K562 (cell line): ENCODE results near the gene LMCD1. TPM values are rescaled to one million over a fixed set of nuclear protein-coding genes. Genes with fewer than 3 reads are reported as not detected.

Source experiments
- CBX3 ChIP-seq, 2 experiments: IDR thresholded peaks; 1 replicate in 1 of 2; 2 replicates in 1 of 2; pipeline ENCODE4 v1.6.1; 2012; ENCODE audit warnings: inconsistent platforms in 2 of 2, low read length in 2 of 2, borderline replicate concordance in 1 of 2, control low read depth in 1 of 2
- CREB3L1 ChIP-seq: fragments of 450-650 bp; IDR thresholded peaks from 2 replicates; pipeline ENCODE4 v1.6.1; 2014; ENCODE audit warnings: low read depth, mild to moderate bottlenecking, moderate library complexity, borderline replicate concordance
- FOXM1 ChIP-seq, 2 experiments: fragments of 450-650 bp in 1 of 2; sonication (generic) in 1 of 2; formaldehyde crosslinking in 1 of 2; IDR thresholded peaks; 2 replicates each; pipeline versions ENCODE4 v1.6.1 to v1.9.0; 2017 to 2022; ENCODE audit warnings: low read depth in 2 of 2, mild to moderate bottlenecking in 2 of 2, missing genetic modification reagents in 1 of 2, moderate library complexity in 1 of 2
- KAT7 ChIP-seq: sonication (generic); formaldehyde crosslinking; IDR thresholded peaks from 2 replicates; pipeline ENCODE4 v1.8.0; 2022; ENCODE audit warnings: missing genetic modification reagents, mild to moderate bottlenecking, borderline replicate concordance
- KLF6 ChIP-seq: fragments of 250-450 bp; sonication (Bioruptor Pico); IDR thresholded peaks from 2 replicates; pipeline ENCODE4 v1.4.0; 2020; ENCODE audit warnings: mild to moderate bottlenecking, moderate library complexity, borderline replicate concordance
- MNT ChIP-seq, 2 experiments: fragments of 450-650 bp; conservative IDR thresholded peaks; 2 replicates each; pipeline ENCODE4 v1.6.1; 2017; ENCODE audit warnings: mild to moderate bottlenecking in 2 of 2, moderate library complexity in 2 of 2
- NRF1 ChIP-seq, 2 experiments: fragments of 450-650 bp; IDR thresholded peaks in 1 of 2; conservative IDR thresholded peaks in 1 of 2; 2 replicates each; pipeline ENCODE4 v1.6.1; 2014; ENCODE audit warnings: mild to moderate bottlenecking in 2 of 2
- PHF8 ChIP-seq: fragments of 200-600 bp; sonication (generic); IDR thresholded peaks from 2 replicates; pipeline ENCODE4 v1.6.1; 2012; ENCODE audit warnings: mixed run types, mild to moderate bottlenecking, inconsistent platforms, low read length, moderate library complexity, borderline replicate concordance
- RBM15 ChIP-seq: fragments of 200-400 bp; formaldehyde crosslinking; IDR thresholded peaks from 2 replicates; pipeline ENCODE4 v1.6.1; 2018; ENCODE audit warnings: mild to moderate bottlenecking, low read length, moderate library complexity; ENCODE audit not compliant: insufficient read depth
- SIN3B ChIP-seq: fragments of 450-650 bp; IDR thresholded peaks from 2 replicates; pipeline ENCODE4 v1.6.1; 2017; ENCODE audit warnings: low read depth, mild to moderate bottlenecking, moderate library complexity
- SMC3 ChIP-seq: conservative IDR thresholded peaks from 2 replicates; pipeline ENCODE4 v1.6.1; 2011; ENCODE audit warnings: low read depth, low read length, improper control_type of control experiment; ENCODE audit not compliant: insufficient read depth
- YY1 ChIP-seq, 3 experiments: IDR thresholded peaks; 2 replicates each; pipeline ENCODE4 v1.6.1; 2011; ENCODE audit warnings: low read length in 2 of 3, mild to moderate bottlenecking in 2 of 3, moderate library complexity in 2 of 3, borderline replicate concordance in 1 of 3, control low read depth in 1 of 3, low read depth in 1 of 3; ENCODE audit not compliant: insufficient read depth in 3 of 3, insufficient replicate concordance in 2 of 3, control insufficient read depth in 1 of 3, insufficient read length in 1 of 3; ENCODE audit errors: extremely low read depth in 1 of 3
- ZNF408 ChIP-seq: fragments of 250-450 bp; sonication (Bioruptor Pico); IDR thresholded peaks from 2 replicates; pipeline ENCODE4 v1.4.0; 2020; ENCODE audit warnings: low read depth, mild to moderate bottlenecking, moderate library complexity
- ZNF717 ChIP-seq: fragments of 250-450 bp; sonication (Bioruptor Pico); IDR thresholded peaks from 2 replicates; pipeline ENCODE4 v1.5.0; 2021
- polyA plus RNA-seq, 8 experiments: library from polyadenylated mRNA; depleted of rRNA in 4 of 8; stranded (reverse) in 5 of 8; unstranded in 3 of 8; fragments of >200 nt; fragmentation: Nextera tagmentation in 2 of 8; fragmentation: Illumina TruSeq in 1 of 8; extraction: Ambion mirVana in 2 of 8; extraction: Trizol in 1 of 8; gene quantifications; 2 replicates each; pipeline versions ENCODE4 v1.2.1 to v1.2.3, GENCODE V29; 2011 to 2014; ENCODE audit warnings: inconsistent platforms in 1 of 8, missing spikeins in 1 of 8
- total RNA-seq, 7 experiments: library from RNA; depleted of rRNA in 6 of 7; stranded (reverse); fragments of >200 nt in 6 of 7; fragmentation: Illumina TruSeq in 2 of 7; extraction: Trizol in 2 of 7; gene quantifications; 2 replicates each; pipeline versions ENCODE4 v1.2.1 to v1.2.3, GENCODE V29; 2011 to 2021; ENCODE audit warnings: low replicate concordance in 1 of 7
- TF ChIP-seq, protein P1 (sequence below), 3 experiments: IDR thresholded peaks in 2 of 3; conservative IDR thresholded peaks in 1 of 3; 2 replicates each; pipeline ENCODE4 v1.5.1; 2011 to 2012; ENCODE audit warnings: low read length in 3 of 3, mild to moderate bottlenecking in 3 of 3, control low read depth in 2 of 3, improper control_type of control experiment in 1 of 3, inconsistent platforms in 1 of 3, low read depth in 1 of 3, mixed read lengths in 1 of 3, moderate library complexity in 1 of 3; ENCODE audit not compliant: insufficient read depth in 2 of 3
- TF ChIP-seq, protein P2 (sequence below): sonication (generic); formaldehyde crosslinking; IDR thresholded peaks from 2 replicates; pipeline ENCODE4 v1.8.0; 2022; ENCODE audit warnings: mild to moderate bottlenecking, missing genetic modification reagents

The LMCD1 gene
- total and polyA plus RNA-seq, 9 of the 15 experiments (the other 6 are each of a cell fraction or from before 2014, with no cell fraction given), result 0.60 TPM; not detected in 8

DNA sequence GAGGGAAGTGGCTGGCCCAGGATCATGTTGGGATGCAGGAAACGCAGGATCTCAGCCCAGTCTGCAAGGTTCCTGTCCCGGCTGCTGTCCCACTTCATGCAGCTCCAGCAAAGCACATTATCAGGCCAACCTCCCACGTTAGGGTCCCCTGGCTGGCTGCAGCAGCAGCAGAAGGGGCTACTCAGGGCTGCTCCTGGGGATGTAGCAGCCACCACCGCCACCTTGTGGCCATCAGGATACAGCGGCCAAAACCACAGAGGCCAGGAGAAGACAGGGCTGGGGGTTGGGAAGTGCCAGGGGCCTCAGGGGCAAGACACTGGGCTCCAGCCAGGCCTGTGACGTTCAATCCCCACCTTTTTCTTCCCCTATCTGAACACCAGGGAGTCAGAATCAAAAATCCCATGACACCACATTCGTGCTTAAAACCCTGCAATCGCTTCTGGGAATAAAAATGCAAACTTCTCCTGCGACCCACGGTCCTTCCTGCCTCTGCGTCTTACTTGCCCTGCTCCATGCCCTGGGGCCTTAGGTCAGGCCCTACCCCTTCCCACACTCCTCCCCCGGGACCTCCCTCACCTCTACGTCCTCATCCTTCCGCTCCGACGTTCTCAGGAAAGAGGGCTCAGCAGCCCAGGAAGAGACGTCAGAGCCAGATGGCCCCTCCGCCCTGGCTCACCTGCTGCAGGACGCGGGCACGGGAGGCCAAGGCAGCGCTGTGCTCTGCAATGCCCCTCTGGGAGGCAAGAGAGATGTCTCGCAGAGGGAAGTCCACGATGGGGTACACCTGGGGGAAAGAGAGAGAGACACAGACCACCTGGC, 121.5 kb downstream of the LMCD1 start (continued):
- TF ChIP-seq KAT7 (CRISPR knock-in tag) (no peak), CBX3 (IDR thresholded peaks at IDR 0.05; ENCODE audit: borderline replicate concordance in 1 of 2, low read length in 2 of 2) (no peak), YY1 (IDR thresholded peaks at IDR 0.05; ENCODE audit: borderline replicate concordance in 1 of 3, control insufficient read depth in 1 of 3, extremely low read depth in 1 of 3, insufficient read depth in 3 of 3, insufficient read length in 1 of 3, insufficient replicate concordance in 2 of 3, low read depth in 1 of 3, low read length in 2 of 3) (no peak), PHF8 (no peak), MNT (conservative IDR thresholded peaks at IDR 0.05) (no peak), ZNF717 (CRISPR knock-in tag) (no peak), SIN3B (no peak), CREB3L1 (no peak), SMC3 (peak; percentile 74), KLF6 (no peak), RBM15 (no peak), FOXM1 (IDR thresholded peaks at IDR 0.05; ENCODE audit: low read depth) (no peak), FOXM1 (CRISPR knock-in tag; IDR thresholded peaks at IDR 0.05; ENCODE audit: low read depth) (no peak), NRF1 (conservative IDR thresholded peaks at IDR 0.05 in 1 of 2, IDR thresholded peaks at IDR 0.05 in 1 of 2) (no peak), ZNF408 (no peak)
- TF ChIP-seq, protein P1, sequence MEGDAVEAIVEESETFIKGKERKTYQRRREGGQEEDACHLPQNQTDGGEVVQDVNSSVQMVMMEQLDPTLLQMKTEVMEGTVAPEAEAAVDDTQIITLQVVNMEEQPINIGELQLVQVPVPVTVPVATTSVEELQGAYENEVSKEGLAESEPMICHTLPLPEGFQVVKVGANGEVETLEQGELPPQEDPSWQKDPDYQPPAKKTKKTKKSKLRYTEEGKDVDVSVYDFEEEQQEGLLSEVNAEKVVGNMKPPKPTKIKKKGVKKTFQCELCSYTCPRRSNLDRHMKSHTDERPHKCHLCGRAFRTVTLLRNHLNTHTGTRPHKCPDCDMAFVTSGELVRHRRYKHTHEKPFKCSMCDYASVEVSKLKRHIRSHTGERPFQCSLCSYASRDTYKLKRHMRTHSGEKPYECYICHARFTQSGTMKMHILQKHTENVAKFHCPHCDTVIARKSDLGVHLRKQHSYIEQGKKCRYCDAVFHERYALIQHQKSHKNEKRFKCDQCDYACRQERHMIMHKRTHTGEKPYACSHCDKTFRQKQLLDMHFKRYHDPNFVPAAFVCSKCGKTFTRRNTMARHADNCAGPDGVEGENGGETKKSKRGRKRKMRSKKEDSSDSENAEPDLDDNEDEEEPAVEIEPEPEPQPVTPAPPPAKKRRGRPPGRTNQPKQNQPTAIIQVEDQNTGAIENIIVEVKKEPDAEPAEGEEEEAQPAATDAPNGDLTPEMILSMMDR (IDR thresholded peaks at IDR 0.05 in 2 of 3, conservative IDR thresholded peaks at IDR 0.05 in 1 of 3; ENCODE audit: insufficient read depth in 2 of 3, low read depth in 1 of 3, low read length in 3 of 3), result peak; percentile 88 to 92 (median 89)
- TF ChIP-seq, protein P2, sequence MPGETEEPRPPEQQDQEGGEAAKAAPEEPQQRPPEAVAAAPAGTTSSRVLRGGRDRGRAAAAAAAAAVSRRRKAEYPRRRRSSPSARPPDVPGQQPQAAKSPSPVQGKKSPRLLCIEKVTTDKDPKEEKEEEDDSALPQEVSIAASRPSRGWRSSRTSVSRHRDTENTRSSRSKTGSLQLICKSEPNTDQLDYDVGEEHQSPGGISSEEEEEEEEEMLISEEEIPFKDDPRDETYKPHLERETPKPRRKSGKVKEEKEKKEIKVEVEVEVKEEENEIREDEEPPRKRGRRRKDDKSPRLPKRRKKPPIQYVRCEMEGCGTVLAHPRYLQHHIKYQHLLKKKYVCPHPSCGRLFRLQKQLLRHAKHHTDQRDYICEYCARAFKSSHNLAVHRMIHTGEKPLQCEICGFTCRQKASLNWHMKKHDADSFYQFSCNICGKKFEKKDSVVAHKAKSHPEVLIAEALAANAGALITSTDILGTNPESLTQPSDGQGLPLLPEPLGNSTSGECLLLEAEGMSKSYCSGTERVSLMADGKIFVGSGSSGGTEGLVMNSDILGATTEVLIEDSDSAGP (CRISPR knock-in tag), result no peak
